ENCODE results near the gene SRC. TPM values are rescaled to one million over a fixed set of nuclear protein-coding genes. Genes with fewer than 3 reads are reported as not detected.
A peak's percentile ranks its signal among the peaks of the same experiment; 100 is the strongest.
"Not testable (repeated sequence)": the region's sequence is repeated elsewhere in the genome, so short reads cannot be mapped to it uniquely, and the experiment has no call there.

Gene SRC
- polyA plus RNA-seq, 1 donor: 165 TPM

DNA sequence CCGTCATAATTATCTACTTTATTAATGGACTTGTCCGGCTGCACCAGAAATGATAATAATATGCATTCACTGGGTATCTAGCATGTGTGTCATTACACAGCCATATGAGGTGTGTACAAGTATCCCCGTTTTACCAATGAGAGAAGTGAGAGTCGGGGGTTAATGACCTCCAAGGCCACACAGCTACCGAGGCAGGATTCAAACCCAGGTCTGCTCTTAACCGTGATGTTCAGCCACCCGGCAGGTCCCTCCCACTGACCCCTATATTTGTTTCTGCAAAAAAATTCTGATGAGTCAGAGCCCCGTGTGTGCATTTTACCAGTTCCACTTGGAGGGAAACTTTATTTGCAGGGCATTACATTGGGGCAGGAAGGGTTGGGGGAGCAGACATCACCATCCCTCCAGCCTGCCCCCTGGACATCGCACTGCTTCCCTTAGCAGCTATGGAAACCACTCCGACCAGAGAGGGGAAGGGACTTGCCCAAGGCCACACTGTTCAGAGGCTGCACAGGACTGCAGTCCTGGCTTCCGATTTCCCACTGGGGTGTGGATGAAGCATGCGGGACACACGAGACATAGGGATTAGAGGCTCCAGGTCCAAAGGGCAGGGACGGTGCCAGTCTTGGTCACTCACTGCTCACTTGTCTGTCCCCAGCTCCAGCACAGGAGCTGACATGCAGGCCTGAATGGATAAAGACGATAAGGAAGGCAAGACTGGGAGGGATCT is 10.1 kb upstream of the SRC start:
- Histone ChIP-seq H3K27me3 (ENCODE audit: control insufficient read depth, insufficient read depth, low read length) (no peaks in the 10 kb centered on the region), H3K4me1 (ENCODE audit: control insufficient read depth, insufficient read depth, low read length) (peaks cover 24% of the 10 kb centered on the region), H3K9me3 (ENCODE audit: control insufficient read depth, low read depth, low read length) (no peaks in the 10 kb centered on the region), H3K36me3 (ENCODE audit: control insufficient read depth, insufficient read depth, low read length) (no peaks in the 10 kb centered on the region), H3K27ac (ENCODE audit: low read length) (peak overlapping the region; percentile 46), H3K4me3 (ENCODE audit: low read length) (no peak overlapping the region)
- peak; percentile 53 to 65 for DNase-seq
- 67% methylated on average over 3 of the region's 15 CpGs for WGBS (ENCODE audit: insufficient coverage, low lambda C conversion rate)

DNA sequence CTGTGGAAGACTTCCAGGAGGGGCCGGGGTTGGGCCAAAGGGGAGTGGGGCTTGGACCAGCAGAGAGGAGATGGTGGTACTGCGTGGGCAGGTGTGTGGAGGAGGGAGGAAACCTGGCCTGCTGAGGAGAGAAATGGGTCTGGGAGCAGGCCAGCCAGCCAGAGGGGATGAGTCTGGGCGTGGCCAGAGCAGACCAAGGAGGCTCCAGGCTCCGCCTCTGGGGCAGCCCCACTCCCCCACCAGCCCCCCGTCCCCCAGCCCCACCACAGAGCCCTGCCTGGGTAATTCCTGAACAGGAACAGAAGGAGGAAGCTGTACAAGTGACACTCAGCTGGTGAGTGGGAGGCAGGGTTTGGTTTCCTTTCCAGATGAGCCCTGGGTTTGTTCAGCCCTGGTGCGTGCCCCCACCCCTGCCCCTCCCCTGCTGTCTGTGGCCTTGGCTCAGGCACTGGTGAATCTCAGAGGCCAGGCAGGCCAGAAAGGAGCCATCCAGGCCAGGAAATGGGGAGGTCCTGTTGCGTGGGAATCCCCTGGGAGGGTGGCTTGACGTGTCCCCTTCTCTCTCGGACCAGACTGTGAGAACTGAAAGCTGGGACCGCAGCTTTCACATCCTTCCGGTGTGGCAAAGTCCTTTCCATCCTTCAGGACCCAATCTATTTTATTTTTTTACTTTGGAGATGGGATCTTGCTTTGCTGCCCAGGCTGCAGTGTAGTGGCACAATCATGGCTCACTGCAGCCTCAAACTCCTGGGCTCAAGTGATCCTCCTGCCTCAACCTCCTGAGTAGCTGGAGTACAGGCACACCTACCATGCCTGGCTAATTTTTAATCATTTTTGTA is 9.4 kb upstream of the SRC start:
- DNase-seq: peak in 1 of 2 donors; percentile 48
- H3K4me1 ChIP-seq (ENCODE audit: control insufficient read depth, insufficient read depth, low read length): peaks cover 21% of the 10 kb centered on the region
- no peak overlapping the region for H3K4me3 ChIP-seq (ENCODE audit: low read length)
- WGBS (ENCODE audit: insufficient coverage, low lambda C conversion rate): 80% methylated on average over 1 of the region's 11 CpGs
- H3K9me3 ChIP-seq (ENCODE audit: control insufficient read depth, low read depth, low read length): no peaks in the 10 kb centered on the region
- peak overlapping the region; percentile 46 for H3K27ac ChIP-seq (ENCODE audit: low read length)
- H3K27me3 ChIP-seq (ENCODE audit: control insufficient read depth, insufficient read depth, low read length): no peaks in the 10 kb centered on the region
- no peaks in the 10 kb centered on the region for H3K36me3 ChIP-seq (ENCODE audit: control insufficient read depth, insufficient read depth, low read length)

DNA sequence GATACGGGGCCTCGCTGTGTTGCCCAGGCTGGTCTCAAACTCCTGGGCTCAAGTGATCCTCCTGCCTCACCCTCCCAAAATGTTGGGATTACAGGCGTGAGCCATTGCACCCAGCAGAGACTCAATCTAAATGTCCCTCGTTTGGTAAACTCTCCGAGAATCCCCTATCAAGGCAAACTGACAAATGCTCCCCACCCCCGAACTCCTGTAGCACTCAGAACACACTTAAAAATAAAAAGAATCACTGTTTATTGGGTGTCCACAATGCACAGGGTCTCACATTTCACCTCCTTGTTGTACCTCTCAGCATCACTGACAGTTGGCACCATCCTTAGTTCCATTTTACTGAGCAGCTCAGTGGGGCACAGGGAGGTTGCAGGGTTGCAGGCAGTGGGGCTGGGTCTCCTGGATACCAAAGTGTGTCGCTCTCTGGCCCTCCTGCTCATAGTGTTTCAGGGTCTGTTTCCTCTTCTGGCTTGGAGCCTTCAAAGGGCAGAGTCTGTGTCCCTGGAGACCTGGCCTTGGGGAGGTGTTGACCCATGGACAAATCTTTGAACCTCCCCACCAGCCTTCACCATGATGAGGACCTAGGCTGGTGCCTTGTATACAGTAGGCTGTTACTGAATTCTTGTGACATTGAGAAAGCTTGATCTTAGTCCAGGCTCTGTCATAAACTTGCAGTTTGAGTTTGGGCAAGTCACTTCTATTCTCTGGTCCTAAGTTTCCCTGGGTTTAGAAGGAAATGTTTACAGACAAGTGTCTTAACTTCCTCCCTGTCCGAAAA is 8.5 kb upstream of the SRC start:
- H3K9me3 ChIP-seq (ENCODE audit: control insufficient read depth, low read depth, low read length): no peaks in the 10 kb centered on the region
- no peaks in the 10 kb centered on the region for H3K36me3 ChIP-seq (ENCODE audit: control insufficient read depth, insufficient read depth, low read length)
- no CpG with 5 or more reads among the region's 8 CpGs for WGBS (ENCODE audit: insufficient coverage, low lambda C conversion rate)
- no peaks in the 10 kb centered on the region for H3K27me3 ChIP-seq (ENCODE audit: control insufficient read depth, insufficient read depth, low read length)
- DNase-seq: no peak
- H3K4me3 ChIP-seq (ENCODE audit: low read length): no peak overlapping the region
- H3K4me1 ChIP-seq (ENCODE audit: control insufficient read depth, insufficient read depth, low read length): peaks cover 14% of the 10 kb centered on the region
- peak overlapping the region; percentile 9 for H3K27ac ChIP-seq (ENCODE audit: low read length)

DNA sequence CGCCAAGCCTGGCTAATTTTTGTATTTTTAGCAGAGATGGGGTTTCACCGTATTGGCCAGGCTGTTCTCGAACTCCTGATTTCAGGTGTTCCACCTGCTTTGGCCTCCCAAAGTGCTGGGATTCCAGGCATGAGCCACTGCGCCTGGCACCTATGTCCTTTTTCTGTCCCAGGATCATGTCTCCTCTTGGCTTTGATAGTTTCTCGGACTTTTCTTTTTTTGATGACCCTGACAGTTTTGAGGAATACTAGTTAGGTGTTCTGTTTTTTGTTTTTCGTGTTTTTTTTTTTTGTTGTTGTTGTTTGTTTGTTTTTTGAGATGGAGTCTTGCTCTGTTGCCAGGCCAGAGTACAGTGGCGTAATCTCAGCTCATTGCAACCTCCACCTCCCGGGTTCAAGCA is 7.6 kb upstream of the SRC start:
- 90% methylated on average over 2 of the region's 8 CpGs for WGBS (ENCODE audit: insufficient coverage, low lambda C conversion rate)
- H3K4me3 ChIP-seq (ENCODE audit: low read length); H3K27ac ChIP-seq (ENCODE audit: low read length); H3K9me3 ChIP-seq (ENCODE audit: control insufficient read depth, low read depth, low read length); DNase-seq; H3K27me3 ChIP-seq (ENCODE audit: control insufficient read depth, insufficient read depth, low read length); H3K36me3 ChIP-seq (ENCODE audit: control insufficient read depth, insufficient read depth, low read length): not testable (repeated sequence)
- peaks cover 20% of the 10 kb centered on the region for H3K4me1 ChIP-seq (ENCODE audit: control insufficient read depth, insufficient read depth, low read length)

DNA sequence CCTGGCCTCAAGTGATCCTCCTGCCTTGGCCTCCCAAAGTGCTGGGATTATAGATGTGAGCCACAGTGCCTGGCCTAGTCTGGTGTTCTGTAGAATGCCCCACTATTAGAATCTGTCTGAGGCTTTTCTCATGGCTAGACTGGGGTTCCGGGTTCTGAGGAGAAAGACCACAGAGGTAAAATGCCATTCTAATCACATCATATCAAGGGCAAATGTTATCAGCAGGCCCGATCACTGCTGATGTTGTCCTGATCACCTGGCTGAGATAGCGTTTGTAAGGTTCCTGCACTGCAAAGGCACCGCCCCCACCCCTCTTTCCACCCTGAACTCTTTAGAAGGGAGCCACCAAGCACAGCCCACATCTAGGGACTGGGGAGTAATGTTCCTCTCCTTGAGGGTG is 6.7 kb upstream of the SRC start:
- Histone ChIP-seq H3K27me3 (ENCODE audit: control insufficient read depth, insufficient read depth, low read length) (no peaks in the 10 kb centered on the region), H3K36me3 (ENCODE audit: control insufficient read depth, insufficient read depth, low read length) (no peaks in the 10 kb centered on the region), H3K4me3 (ENCODE audit: low read length) (no peak overlapping the region), H3K9me3 (ENCODE audit: control insufficient read depth, low read depth, low read length) (no peaks in the 10 kb centered on the region), H3K4me1 (ENCODE audit: control insufficient read depth, insufficient read depth, low read length) (peaks cover 28% of the 10 kb centered on the region), H3K27ac (ENCODE audit: low read length) (no peak overlapping the region)
- DNase-seq: no peak
- no CpG with 5 or more reads among the region's 4 CpGs for WGBS (ENCODE audit: insufficient coverage, low lambda C conversion rate)

DNA sequence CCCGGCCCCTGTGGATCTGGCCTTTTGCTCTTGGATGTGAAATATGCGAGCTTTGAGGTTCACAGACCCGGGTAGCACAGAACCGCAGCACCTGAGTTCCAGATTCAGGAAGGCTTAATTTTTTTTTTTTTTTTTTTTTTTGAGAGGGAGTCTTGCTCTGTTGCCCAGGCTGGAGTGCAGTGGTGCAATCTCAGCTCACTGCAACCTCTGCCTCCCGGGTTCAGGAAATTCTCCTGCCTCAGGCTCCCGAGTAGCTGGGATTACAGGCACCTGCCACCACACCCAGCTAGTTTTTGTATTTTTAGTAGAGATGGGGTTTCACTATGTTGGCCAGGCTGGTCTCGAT is 6.2 kb upstream of the SRC start:
- no CpG with 5 or more reads among the region's 7 CpGs for WGBS (ENCODE audit: insufficient coverage, low lambda C conversion rate)
- DNase-seq; H3K9me3 ChIP-seq (ENCODE audit: control insufficient read depth, low read depth, low read length); H3K27me3 ChIP-seq (ENCODE audit: control insufficient read depth, insufficient read depth, low read length); H3K27ac ChIP-seq (ENCODE audit: low read length); H3K4me3 ChIP-seq (ENCODE audit: low read length); H3K36me3 ChIP-seq (ENCODE audit: control insufficient read depth, insufficient read depth, low read length): not testable (repeated sequence)
- peaks cover 31% of the 10 kb centered on the region for H3K4me1 ChIP-seq (ENCODE audit: control insufficient read depth, insufficient read depth, low read length)

DNA sequence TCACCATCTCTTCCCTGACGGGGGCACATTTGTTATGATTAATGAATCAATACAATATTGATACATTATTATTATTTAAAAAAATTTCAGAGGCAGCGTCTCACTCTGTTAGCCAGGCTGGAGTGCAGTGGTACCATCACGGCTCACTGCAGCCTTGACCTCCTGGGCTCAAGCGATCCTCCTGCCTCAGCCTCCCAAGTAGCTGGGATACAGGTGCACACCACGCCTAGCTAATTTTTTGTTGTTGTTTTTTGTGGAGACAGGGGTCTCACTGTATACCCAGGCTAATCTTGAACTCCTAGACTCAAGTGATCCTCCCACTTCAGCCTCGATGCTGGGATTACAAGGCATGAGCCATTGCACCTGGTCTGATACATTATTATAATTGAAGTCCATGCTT is 4.9 kb upstream of the SRC start:
- Histone ChIP-seq H3K36me3 (ENCODE audit: control insufficient read depth, insufficient read depth, low read length) (no peaks in the 10 kb centered on the region), H3K4me1 (ENCODE audit: control insufficient read depth, insufficient read depth, low read length) (peaks cover 36% of the 10 kb centered on the region), H3K27ac (ENCODE audit: low read length) (no peak overlapping the region), H3K4me3 (ENCODE audit: low read length) (no peak overlapping the region), H3K27me3 (ENCODE audit: control insufficient read depth, insufficient read depth, low read length) (no peaks in the 10 kb centered on the region), H3K9me3 (ENCODE audit: control insufficient read depth, low read depth, low read length) (no peaks in the 10 kb centered on the region)
- no peak for DNase-seq
- WGBS (ENCODE audit: insufficient coverage, low lambda C conversion rate): 80% methylated on average over 2 of the region's 6 CpGs

DNA sequence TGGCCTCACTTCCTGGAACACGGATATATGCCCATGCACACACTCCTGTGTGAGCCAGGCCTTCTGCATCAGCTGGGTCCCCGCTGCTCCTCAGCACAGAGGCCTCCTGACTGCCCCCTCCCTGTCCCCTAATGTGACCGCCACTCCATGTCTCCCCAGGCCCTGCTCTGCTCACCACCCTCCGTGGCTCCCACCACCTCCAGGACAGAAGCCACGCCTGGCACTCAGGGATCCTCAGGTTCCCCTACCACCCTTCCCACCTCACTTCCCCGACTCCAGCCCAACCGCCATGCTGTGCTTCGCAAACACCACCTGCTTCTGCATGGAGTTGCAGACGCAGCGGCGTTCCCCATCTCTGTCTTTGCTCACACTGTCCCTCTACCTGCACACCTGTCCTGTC is 4.3 kb upstream of the SRC start:
- H3K27me3 ChIP-seq (ENCODE audit: control insufficient read depth, insufficient read depth, low read length): no peaks in the 10 kb centered on the region
- 100% methylated on average over 2 of the region's 11 CpGs for WGBS (ENCODE audit: insufficient coverage, low lambda C conversion rate)
- H3K27ac ChIP-seq (ENCODE audit: low read length): no peak overlapping the region
- no peaks in the 10 kb centered on the region for H3K36me3 ChIP-seq (ENCODE audit: control insufficient read depth, insufficient read depth, low read length)
- DNase-seq: no peak
- H3K4me1 ChIP-seq (ENCODE audit: control insufficient read depth, insufficient read depth, low read length): peaks cover 32% of the 10 kb centered on the region
- H3K9me3 ChIP-seq (ENCODE audit: control insufficient read depth, low read depth, low read length): no peaks in the 10 kb centered on the region
- H3K4me3 ChIP-seq (ENCODE audit: low read length): no peak overlapping the region

DNA sequence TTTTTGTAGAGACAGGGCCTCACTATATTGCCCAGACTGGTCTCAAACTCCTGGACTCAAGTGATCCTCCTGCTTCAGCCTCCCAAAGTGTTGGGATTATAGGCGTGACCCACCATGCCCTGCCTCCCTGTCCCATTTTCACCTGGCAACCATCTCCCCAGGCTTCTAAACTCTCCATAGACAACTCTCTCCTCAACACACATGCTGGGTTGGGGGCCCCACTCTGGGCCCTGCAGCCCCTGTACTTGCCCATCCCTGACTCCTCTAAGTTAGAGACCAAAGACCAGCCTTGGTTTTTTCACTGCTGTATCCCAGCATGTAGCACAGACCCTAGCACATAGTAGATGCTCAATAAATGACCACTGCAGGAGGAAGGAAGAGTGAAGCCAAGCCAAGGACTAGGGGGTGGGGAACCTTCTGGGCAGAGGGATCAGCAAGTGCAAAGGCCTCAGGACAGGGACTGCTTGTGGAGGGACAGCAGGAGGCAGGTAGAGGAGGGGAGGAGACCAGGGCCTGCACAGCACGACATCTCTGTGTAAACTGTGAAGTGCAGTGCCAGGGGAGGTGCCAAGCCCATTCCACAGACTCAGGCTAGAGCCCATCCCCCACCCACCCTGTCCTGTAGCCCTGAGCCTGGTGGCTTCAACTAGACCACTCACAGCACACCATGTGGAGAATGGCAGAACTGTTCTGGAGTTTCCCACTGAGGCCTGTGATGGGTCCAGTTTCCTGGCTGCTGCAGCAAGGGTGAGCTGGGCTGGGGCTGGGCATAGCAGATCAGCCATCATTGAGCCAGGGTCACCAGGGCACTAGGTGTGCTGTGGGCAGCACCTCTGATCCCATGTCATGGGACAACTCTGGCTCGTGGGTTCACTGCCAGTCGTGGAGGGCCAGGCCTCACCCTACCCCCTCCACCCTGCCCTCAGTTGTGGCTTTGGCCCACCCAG is 3.4 kb upstream of the SRC start:
- Histone ChIP-seq H3K4me3 (ENCODE audit: low read length) (no peak overlapping the region), H3K27ac (ENCODE audit: low read length) (peak overlapping the region; percentile 97), H3K36me3 (ENCODE audit: control insufficient read depth, insufficient read depth, low read length) (peaks cover 7% of the 10 kb centered on the region), H3K27me3 (ENCODE audit: control insufficient read depth, insufficient read depth, low read length) (no peaks in the 10 kb centered on the region), H3K4me1 (ENCODE audit: control insufficient read depth, insufficient read depth, low read length) (peaks cover 35% of the 10 kb centered on the region), H3K9me3 (ENCODE audit: control insufficient read depth, low read depth, low read length) (no peaks in the 10 kb centered on the region)
- DNase-seq: no peak
- WGBS (ENCODE audit: insufficient coverage, low lambda C conversion rate): no CpG with 5 or more reads among the region's 4 CpGs

All from large intestine (tissue), 3 donors.